Daoy (cell line): Measurements from ENCODE around the gene LMF1. TPM values are rescaled to one million over a fixed set of nuclear protein-coding genes. Genes with fewer than 3 reads are reported as not detected.

ENCODE experiments used
- DNase-seq: peaks from one replicate; pipeline ENCODE4 v3.0.0-alpha.2; 2015; ENCODE audit warnings: low read depth
- total RNA-seq: library from RNA; depleted of rRNA; stranded (reverse); fragments of >200 nt; shearing (Covaris generic); gene quantifications from 2 replicates; pipeline ENCODE4 v1.2.3, GENCODE V29; 2014

Gene LMF1
- total RNA-seq, 1 experiment from 2014 or later = 2.6 TPM

GRCh38 chr16:1002399-1003166 lies 31.8 kb upstream of the LMF1 start:
- peak; percentile 91 for DNase-seq

- DNase-seq = no peak
These were observed 30.3 kb upstream of the LMF1 start for GRCh38 chr16:1001096-1001495.

DNA sequence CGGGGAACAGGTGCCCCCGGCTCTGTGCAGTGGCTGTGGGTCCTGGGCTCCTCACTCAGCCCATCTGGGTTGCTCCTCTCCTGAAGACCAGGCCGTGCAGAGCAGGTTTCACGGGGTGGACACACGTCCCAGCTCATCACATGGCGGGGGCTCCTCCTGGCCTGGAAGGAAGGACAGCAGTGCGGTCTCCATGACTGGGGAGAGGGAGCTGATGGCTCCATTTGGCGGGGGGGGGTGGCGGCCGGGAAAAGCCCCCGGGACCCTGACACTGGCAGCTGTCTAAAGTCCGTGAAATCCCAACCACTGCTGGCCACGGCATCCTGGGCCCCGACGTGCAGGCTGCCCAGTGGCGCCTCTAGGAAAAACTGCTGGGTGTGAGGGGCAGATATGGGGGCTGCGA lies 29.8 kb upstream of the LMF1 start:
- DNase-seq = no peak

DNA sequence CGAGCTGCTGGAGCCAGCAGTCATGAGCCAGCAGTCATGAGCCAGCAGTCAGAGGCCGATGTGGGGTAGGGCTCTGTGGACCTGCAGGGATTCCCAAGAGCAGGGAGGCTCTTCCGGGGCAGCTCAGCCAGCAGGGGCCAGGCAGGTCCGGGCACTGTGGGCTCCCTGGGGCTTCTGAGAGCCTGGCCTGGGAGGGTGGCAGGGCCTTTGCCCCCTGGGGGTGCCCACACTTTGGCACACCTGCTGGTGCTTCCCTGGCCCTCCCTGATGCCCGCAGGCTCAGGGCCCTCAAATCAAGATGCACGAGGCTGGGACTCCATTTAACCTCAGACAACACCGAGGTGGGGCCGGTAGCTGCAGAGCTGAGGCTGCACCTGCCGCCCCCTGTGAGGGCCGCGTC lies 28.9 kb upstream of the LMF1 start:
- no peak for DNase-seq

GRCh38 chr16:998615-999014 lies 27.8 kb upstream of the LMF1 start:
- DNase-seq = no peak

- DNase-seq = no peak
These were observed 27.4 kb upstream of the LMF1 start for GRCh38 chr16:998211-998610.

DNA sequence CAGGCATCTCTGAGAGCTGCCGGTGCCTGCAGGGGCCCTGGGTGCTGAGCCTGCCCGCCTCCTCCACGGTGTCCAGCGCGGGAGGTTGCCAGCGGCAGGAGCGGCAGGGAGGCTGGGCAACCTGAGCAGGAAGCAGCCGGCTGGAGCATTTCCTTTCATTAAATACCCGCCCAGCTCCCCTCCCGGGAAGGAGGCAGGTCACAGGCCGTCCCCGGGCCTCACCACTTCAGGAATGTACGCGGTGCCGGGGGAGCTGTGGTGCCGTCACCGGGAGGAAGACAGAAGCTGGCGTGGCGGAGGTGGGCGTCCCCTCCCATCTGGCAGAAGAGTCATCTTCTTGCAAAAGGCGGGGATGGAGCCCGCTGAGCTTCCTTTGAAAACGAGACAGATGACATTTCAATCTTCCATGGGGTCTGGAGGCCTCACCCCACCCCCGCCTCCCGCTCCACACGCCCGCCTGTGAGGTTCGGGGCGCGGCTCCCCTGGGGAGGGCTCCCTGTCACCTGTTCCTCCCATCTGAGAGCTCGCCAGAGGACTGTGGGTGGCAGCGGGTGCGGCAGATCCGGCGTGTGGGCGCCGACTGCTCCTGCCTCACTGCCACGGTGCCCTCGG lies 26.8 kb upstream of the LMF1 start:
- peak; percentile 75 for DNase-seq

- DNase-seq = no peak
These were observed 25.9 kb upstream of the LMF1 start for GRCh38 chr16:996681-997080.

DNA sequence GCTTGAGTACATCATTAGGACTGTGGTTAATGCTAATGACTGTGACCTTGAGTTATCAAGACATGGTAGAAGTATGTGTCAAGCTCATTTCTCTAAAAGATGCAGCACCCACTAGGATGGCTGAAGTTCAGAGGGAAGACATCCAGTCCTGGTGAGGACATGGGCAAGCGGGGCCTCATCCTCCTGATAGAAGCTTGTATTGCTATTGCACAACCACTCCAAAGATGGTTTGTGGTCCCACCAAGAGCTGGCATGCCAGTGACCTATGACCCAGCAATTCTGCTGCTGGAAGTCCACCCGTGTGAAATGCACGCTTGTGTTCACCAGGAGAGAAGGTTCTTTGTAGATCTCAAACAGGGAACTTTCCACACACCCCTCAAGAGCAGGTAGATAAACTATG lies 25.0 kb upstream of the LMF1 start:
- DNase-seq = no peak

- no peak for DNase-seq
These were observed 24.3 kb upstream of the LMF1 start for GRCh38 chr16:995087-995486.

DNA sequence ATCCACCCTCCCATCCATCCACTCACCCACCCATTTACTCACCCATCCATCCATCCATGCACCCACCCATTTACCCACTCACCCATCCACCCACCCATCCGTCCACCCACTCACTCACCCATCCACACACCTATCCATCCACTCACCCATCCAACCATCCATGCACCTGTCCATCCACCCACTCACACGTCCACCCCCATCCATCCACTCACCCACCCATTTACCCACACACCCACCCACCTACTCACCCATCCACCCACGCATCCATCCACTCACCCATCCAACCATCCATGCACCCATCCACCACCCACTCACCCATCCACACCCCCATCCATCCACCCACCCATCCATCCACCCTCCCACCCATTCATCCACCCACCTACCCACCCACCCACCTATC lies 22.9 kb upstream of the LMF1 start:
- no peak for DNase-seq

DNA sequence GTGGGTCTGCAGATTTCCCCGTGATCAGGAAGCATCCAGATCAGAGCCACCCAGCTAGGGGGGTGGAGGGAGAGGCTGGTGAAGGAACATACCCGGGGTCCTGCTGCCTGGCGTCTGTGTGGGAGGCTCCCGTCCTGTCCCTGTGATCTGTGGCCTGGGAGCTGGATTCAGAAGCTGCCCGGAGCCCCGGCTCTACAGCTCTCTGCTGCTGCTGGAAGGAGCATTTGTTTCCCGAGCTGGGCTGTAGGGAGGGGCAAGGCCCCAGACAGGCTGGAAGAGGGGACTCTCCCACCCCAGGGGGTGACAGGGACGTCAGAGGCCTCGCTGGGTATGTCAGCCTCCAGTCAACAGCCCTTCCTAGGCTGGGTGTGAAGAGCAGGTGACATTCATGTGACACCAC lies 21.0 kb upstream of the LMF1 start:
- DNase-seq = no peak

GRCh38 chr16:991345-991744 lies 20.6 kb upstream of the LMF1 start:
- no peak for DNase-seq

- DNase-seq = no peak
These were observed 19.9 kb upstream of the LMF1 start for GRCh38 chr16:990516-991291.

DNA sequence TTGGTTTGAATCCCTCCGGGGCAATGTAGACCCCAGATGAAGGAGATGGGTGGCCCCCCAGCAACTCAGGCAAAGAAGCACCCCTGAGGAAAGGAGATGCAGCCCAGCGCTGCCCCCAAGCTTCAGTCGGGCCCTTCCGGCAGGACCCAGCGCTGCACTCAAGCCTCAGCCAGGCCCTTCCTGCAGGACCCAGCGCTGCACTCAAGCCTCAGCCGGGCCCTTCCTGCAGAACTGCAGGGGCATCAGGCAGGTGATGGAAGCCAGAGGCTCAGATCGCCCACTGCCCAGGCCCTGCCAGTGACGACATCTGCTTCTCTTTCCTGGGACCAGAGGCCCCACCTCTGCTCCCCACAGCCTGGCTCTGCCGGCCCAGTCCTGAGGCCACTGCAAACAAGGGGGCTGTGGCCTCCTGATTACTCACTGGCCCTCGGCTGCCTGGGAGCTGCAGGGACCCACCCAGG lies 18.6 kb upstream of the LMF1 start:
- DNase-seq = no peak

DNA sequence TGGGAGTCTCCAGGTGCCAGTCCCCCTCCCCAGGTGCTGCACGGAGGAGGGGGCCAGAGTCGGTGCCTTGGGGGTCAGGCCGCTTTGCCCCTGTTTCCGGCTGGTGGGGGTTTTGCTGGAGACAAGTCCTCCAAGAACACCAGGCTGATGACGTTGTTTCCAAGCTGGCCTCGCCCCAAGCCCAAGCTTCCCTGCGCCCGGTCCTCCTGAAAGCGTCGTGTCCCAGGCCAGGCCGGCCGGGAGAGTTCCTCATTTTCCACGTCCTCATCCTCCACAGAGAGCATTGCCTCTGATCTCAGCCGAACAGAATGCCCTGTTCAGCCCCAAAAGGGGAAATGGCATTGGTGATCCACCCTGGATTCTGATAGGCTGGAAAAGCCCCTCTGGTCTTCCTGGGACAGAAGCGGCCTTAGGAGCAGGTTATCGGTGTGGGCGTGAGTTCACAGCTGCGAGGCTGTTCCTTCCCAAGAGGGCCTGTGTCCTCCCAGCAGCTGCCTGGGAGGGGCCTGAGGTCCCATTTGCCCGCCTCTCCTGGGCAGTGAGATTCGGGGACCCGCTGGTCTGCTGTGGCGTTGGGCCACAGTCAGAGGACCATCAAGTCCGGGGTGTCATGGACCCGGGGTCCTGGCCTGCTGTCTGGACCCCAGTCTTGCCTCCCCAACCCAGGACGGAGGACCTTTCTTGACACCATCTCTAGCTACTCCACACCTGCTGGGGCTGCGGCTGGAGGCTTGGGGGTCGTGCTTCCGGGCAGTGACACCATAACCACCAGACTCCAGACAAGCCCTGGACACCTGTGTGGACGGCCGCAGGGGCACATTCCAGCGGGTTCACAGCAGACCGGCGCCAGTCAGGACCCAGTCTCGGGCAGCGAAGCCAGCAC lies 17.9 kb upstream of the LMF1 start:
- no peak for DNase-seq

DNA sequence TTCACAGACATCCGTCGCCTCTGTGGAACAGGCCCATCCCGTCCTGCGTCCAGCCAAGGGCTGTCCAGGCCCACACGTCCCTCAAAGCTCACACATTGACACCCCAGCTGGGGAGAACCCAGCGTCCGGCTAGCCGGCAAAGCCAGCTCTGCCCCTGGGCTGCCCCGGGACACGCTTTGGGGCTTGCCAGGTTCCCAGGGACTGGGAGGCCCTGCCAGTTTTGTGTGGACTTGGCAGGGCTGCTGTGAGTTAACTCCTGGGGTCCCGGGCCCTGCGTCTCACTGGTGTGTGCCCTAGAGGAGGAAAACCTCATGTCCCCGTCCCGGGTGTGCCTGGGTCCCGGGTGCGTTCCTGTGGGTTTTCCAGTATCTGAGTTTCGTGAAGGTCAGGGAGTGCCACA lies 17.1 kb upstream of the LMF1 start:
- DNase-seq = no peak

GRCh38 chr16:986925-987582 lies 16.3 kb upstream of the LMF1 start:
- DNase-seq = no peak

GRCh38 chr16:986411-986810 lies 15.6 kb upstream of the LMF1 start:
- no peak for DNase-seq

- no peak for DNase-seq
These were observed 15.0 kb upstream of the LMF1 start for GRCh38 chr16:985646-986400.
